ENCODE results near the gene MB. TPM values are rescaled to one million over a fixed set of nuclear protein-coding genes. Genes with fewer than 3 reads are reported as not detected.

MB gene
- total and polyA plus RNA-seq, 12 donors = 0.35 to 32.8 (median 2.0) TPM

GRCh38 chr22:35560824-35561223, 56.3 kb downstream of the MB start:
- Histone ChIP-seq H3K9me3 (replicated peaks in 1 of 3) (no peaks in the 10 kb centered on the region), H3K27me3 (no peaks in the 10 kb centered on the region), H3K4me1 (replicated peaks in 1 of 2) (no peaks in the 10 kb centered on the region), H3K36me3 (replicated peaks in 1 of 2) (no peaks in the 10 kb centered on the region), H3K27ac (no peak overlapping the region), H3K4me3 (no peak overlapping the region)
- DNase-seq = no peak
- WGBS, 4 donors = 79 to 89% (median 85%) methylated on average over 1 of the region's 1 CpG
- TF ChIP-seq CTCF (IDR thresholded peaks at IDR 0.05) (no peak), POLR2A (IDR thresholded peaks at IDR 0.05) (no peak)
- intact Hi-C loops (cut with DNase I) = no loop called here

GRCh38 chr22:35560366-35560765, 56.8 kb downstream of the MB start:
- TF ChIP-seq POLR2A (IDR thresholded peaks at IDR 0.05) (no peak), CTCF (IDR thresholded peaks at IDR 0.05) (no peak)
- Histone ChIP-seq H3K27ac (no peak overlapping the region), H3K27me3 (no peaks in the 10 kb centered on the region), H3K4me3 (no peak overlapping the region), H3K9me3 (replicated peaks in 1 of 3) (no peaks in the 10 kb centered on the region), H3K36me3 (replicated peaks in 1 of 2) (no peaks in the 10 kb centered on the region), H3K4me1 (replicated peaks in 1 of 2) (no peaks in the 10 kb centered on the region)
- WGBS, 4 donors = 69 to 78% (median 75%) methylated on average over 5 of the region's 5 CpGs
- DNase-seq = no peak
- intact Hi-C loops (cut with DNase I) = no loop called here

GRCh38 chr22:35559354-35560005, 57.6 kb downstream of the MB start:
- DNase-seq = no peak
- TF ChIP-seq POLR2A (IDR thresholded peaks at IDR 0.05) = no peak
- TF ChIP-seq CTCF (IDR thresholded peaks at IDR 0.05) = no peak
- Histone ChIP-seq H3K4me1 (replicated peaks in 1 of 2) (no peaks in the 10 kb centered on the region), H3K4me3 (no peak overlapping the region), H3K27me3 (no peaks in the 10 kb centered on the region), H3K36me3 (replicated peaks in 1 of 2) (no peaks in the 10 kb centered on the region), H3K9me3 (replicated peaks in 1 of 3) (no peaks in the 10 kb centered on the region), H3K27ac (no peak overlapping the region)
- intact Hi-C loops (cut with DNase I) = no loop called here
- 67 to 85% (median 77%) methylated on average over 2 of the region's 2 CpGs for WGBS, 4 donors

GRCh38 chr22:35558719-35559118, 58.4 kb downstream of the MB start:
- Histone ChIP-seq H3K4me1 (replicated peaks in 1 of 2) (no peaks in the 10 kb centered on the region), H3K27ac (no peak overlapping the region), H3K27me3 (no peaks in the 10 kb centered on the region), H3K4me3 (no peak overlapping the region), H3K36me3 (replicated peaks in 1 of 2) (no peaks in the 10 kb centered on the region), H3K9me3 (replicated peaks in 1 of 3) (no peaks in the 10 kb centered on the region)
- no peak for DNase-seq
- intact Hi-C loops (cut with DNase I) = no loop called here
- WGBS, 4 donors = 51 to 86% (median 77%) methylated on average over 3 of the region's 3 CpGs
- TF ChIP-seq POLR2A (IDR thresholded peaks at IDR 0.05) (no peak), CTCF (IDR thresholded peaks at IDR 0.05) (no peak)
